HCT116 (cell line): ENCODE measurements around the gene TRAPPC14. TPM values are rescaled to one million over a fixed set of nuclear protein-coding genes. Genes with fewer than 3 reads are reported as not detected.

Experiments
- ATAC-seq: fragments of 200-7000 bp; cut with Tn5 transposase; 2 replicates; pipeline ENCODE4 v1.9.1; 2020; ENCODE audit warnings: mild to moderate bottlenecking, moderate library complexity
- BruUV-seq: library from RNA; stranded (reverse); fragments of 400-500 nt; replicated peaks from 2 replicates; lab custom pipeline; 2021; lab: Mats Ljungman, UMichigan
- CTCF ChIA-PET: fragments of 300-600 bp; sonication (Branson Sonifier 250); formaldehyde crosslinking; loops from one replicate; lab custom pipeline; 2021; ENCODE audit warnings: antibody characterized with exemption; lab: Charles Lee
- POLR2A ChIA-PET: fragments of 300-600, 350-600 bp; sonication (Branson Sonifier 250); formaldehyde crosslinking; loops from one replicate; lab custom pipeline; 2021; ENCODE audit warnings: antibody characterized with exemption; lab: Charles Lee
- RAD21 ChIA-PET, 2 experiments: fragments of 300-600 bp; sonication (Branson Sonifier 250); formaldehyde crosslinking; loops; one replicate each; lab custom pipeline; 2023; ENCODE audit warnings: low total read pairs in 2 of 2; ENCODE audit not compliant: uncharacterized antibody in 2 of 2, unreplicated experiment in 2 of 2, low non-redundant PET in 1 of 2; lab: Charles Lee
- DNase-seq: peaks from one replicate; pipeline ENCODE4 v3.0.0-alpha.2; 2010; ENCODE audit warnings: low read depth, low spot score
- H2AFZ ChIP-seq: fragments of 200-600 bp; shearing (Covaris generic), sonication (generic); 2 replicates; pipeline ENCODE4 v1.6.1; 2017; ENCODE audit warnings: low read depth, mixed run types, mixed read lengths, antibody characterized with exemption, low read length; ENCODE audit not compliant: poor library complexity, severe bottlenecking
- H3K27ac ChIP-seq: 2 replicates; pipeline ENCODE4 v1.5.1; 2012; ENCODE audit warnings: low read depth, low read length
- H3K27me3 ChIP-seq: fragments of 200-600 bp; sonication (generic); 2 replicates; pipeline ENCODE4 v1.6.1; 2016; ENCODE audit warnings: mixed run types, low read length, mixed read lengths; ENCODE audit not compliant: insufficient read depth
- H3K36me3 ChIP-seq, 2 experiments: fragments of 200-500 bp in 1 of 2; fragments of 200-600 bp in 1 of 2; sonication (Bioruptor generic) in 1 of 2; sonication (generic) in 1 of 2; 2 replicates each; pipeline versions ENCODE4 v1.5.1 to v1.6.1; 2014 to 2016; ENCODE audit warnings: low read length in 2 of 2, inconsistent platforms in 1 of 2, mixed read lengths in 1 of 2, mixed run types in 1 of 2; ENCODE audit not compliant: insufficient read depth in 2 of 2, control insufficient read depth in 1 of 2
- H3K4me1 ChIP-seq, 2 experiments: fragments of 200-600 bp in 1 of 2; sonication (generic) in 1 of 2; 2 replicates each; pipeline versions ENCODE4 v1.5.1 to v1.6.1; 2012 to 2017; ENCODE audit warnings: low read length in 2 of 2, inconsistent platforms in 1 of 2, mild to moderate bottlenecking in 1 of 2, mixed read lengths in 1 of 2, mixed run types in 1 of 2, moderate library complexity in 1 of 2; ENCODE audit not compliant: insufficient read depth in 2 of 2, control insufficient read depth in 1 of 2
- H3K4me2 ChIP-seq: fragments of 200-600 bp; sonication (generic); 2 replicates; pipeline ENCODE4 v1.6.1; 2017; ENCODE audit warnings: mixed run types, low read length, mixed read lengths
- H3K4me3 ChIP-seq, 2 experiments: fragments of 200-600 bp in 1 of 2; sonication (generic) in 1 of 2; replicated peaks in 1 of 2; 2 replicates each; pipeline ENCODE4 v1.5.1; 2011 to 2016; ENCODE audit warnings: low read length in 2 of 2, control low read depth in 1 of 2, low read depth in 1 of 2, mild to moderate bottlenecking in 1 of 2, mixed read lengths in 1 of 2, mixed run types in 1 of 2
- H3K79me2 ChIP-seq: fragments of 200-600 bp; sonication (generic); 2 replicates; pipeline ENCODE4 v1.6.1; 2017; ENCODE audit warnings: mild to moderate bottlenecking, mixed run types, low read length, moderate library complexity, mixed read lengths; ENCODE audit not compliant: insufficient read depth
- H3K9ac ChIP-seq: fragments of 200-600 bp; sonication (generic); 2 replicates; pipeline ENCODE4 v1.6.1; 2016; ENCODE audit warnings: low read length, mixed read lengths
- H3K9me2 ChIP-seq: fragments of 200-600 bp; sonication (generic), shearing (Covaris generic); 2 replicates; pipeline ENCODE4 v1.6.1; 2017; ENCODE audit warnings: mixed run types, mild to moderate bottlenecking, moderate library complexity; ENCODE audit not compliant: insufficient read depth
- H3K9me3 ChIP-seq, 2 experiments: fragments of 200-500 bp in 1 of 2; fragments of 200-600 bp in 1 of 2; sonication (Bioruptor generic) in 1 of 2; sonication (generic) in 1 of 2; 2 replicates each; pipeline ENCODE4 v1.6.1; 2014 to 2017; ENCODE audit warnings: low read length in 2 of 2, mixed read lengths in 2 of 2, inconsistent platforms in 1 of 2, low read depth in 1 of 2, mild to moderate bottlenecking in 1 of 2, mixed run types in 1 of 2, moderate library complexity in 1 of 2; ENCODE audit not compliant: control insufficient read depth in 1 of 2, insufficient read depth in 1 of 2
- H4K20me1 ChIP-seq: fragments of 200-600 bp; sonication (generic), shearing (Covaris generic); 2 replicates; pipeline ENCODE4 v1.6.1; 2017; ENCODE audit warnings: mixed run types, mild to moderate bottlenecking, moderate library complexity; ENCODE audit not compliant: insufficient read depth
- CBX3 ChIP-seq: IDR thresholded peaks from 2 replicates; pipeline ENCODE4 v1.6.1; 2012; ENCODE audit warnings: low read depth
- CEBPB ChIP-seq: IDR thresholded peaks from 2 replicates; pipeline ENCODE4 v1.6.1; 2012; ENCODE audit warnings: low read depth
- EGR1 ChIP-seq: IDR thresholded peaks from 2 replicates; pipeline ENCODE4 v1.6.1; 2012; ENCODE audit warnings: low read depth
- ELF1 ChIP-seq: IDR thresholded peaks from 2 replicates; pipeline ENCODE4 v1.6.1; 2012; ENCODE audit warnings: low read depth, borderline replicate concordance
- EZH2 ChIP-seq: fragments of 200-600 bp; sonication (generic); IDR thresholded peaks from 2 replicates; pipeline ENCODE4 v1.6.1; 2017; ENCODE audit warnings: antibody characterized with exemption, mixed run types
- FOSL1 ChIP-seq: IDR thresholded peaks from 2 replicates; pipeline ENCODE4 v1.6.1; 2012; ENCODE audit warnings: low read depth
- JUND ChIP-seq: IDR thresholded peaks from 2 replicates; pipeline ENCODE4 v1.6.1; 2012
- POLR2AphosphoS5 ChIP-seq: IDR thresholded peaks from 2 replicates; pipeline ENCODE4 v1.6.1; 2011; ENCODE audit warnings: mild to moderate bottlenecking, low read depth, low read length, moderate library complexity
- RAD21 ChIP-seq: IDR thresholded peaks from 2 replicates; pipeline ENCODE4 v1.6.1; 2012; ENCODE audit warnings: low read depth, mild to moderate bottlenecking
- SIN3A ChIP-seq: IDR thresholded peaks from 2 replicates; pipeline ENCODE4 v1.6.1; 2012; ENCODE audit warnings: low read depth
- SP1 ChIP-seq: IDR thresholded peaks from 2 replicates; pipeline ENCODE4 v1.6.1; 2012; ENCODE audit warnings: low read depth
- SRF ChIP-seq: IDR thresholded peaks from 2 replicates; pipeline ENCODE4 v1.6.1; 2012; ENCODE audit warnings: low read depth
- TCF7L2 ChIP-seq: IDR thresholded peaks from 2 replicates; pipeline ENCODE4 v1.7.0; 2011; ENCODE audit warnings: borderline replicate concordance, inconsistent platforms; ENCODE audit not compliant: insufficient read depth, insufficient read length; ENCODE audit errors: extremely low read depth
- YY1 ChIP-seq: IDR thresholded peaks from 2 replicates; pipeline ENCODE4 v1.6.1; 2011; ENCODE audit warnings: low read length, low read depth, moderate library complexity, mild to moderate bottlenecking; ENCODE audit not compliant: insufficient replicate concordance; ENCODE audit errors: extremely low read depth
- ZFX ChIP-seq: fragments of 450-650 bp; IDR thresholded peaks from 2 replicates; pipeline ENCODE4 v1.6.1; 2017
- ZNF274 ChIP-seq: fragments of 200-500 bp; sonication (Bioruptor generic); IDR thresholded peaks from 2 replicates; pipeline ENCODE4 v1.6.1; 2014; ENCODE audit warnings: mild to moderate bottlenecking, low read depth, low read length, inconsistent platforms
- intact Hi-C: fragments of 100-400 bp; cut with micrococcal nuclease; formaldehyde crosslinking; loops from 2 replicates; pipeline ENCODE4 v1.10.0; 2022
- total RNA-seq: library from RNA; stranded (reverse); gene quantifications from one replicate; pipeline ENCODE4 v1.2.1, GENCODE V29; 2021; ENCODE audit not compliant: unreplicated experiment
- TF ChIP-seq, protein P1 (sequence below): IDR thresholded peaks from 2 replicates; pipeline ENCODE4 v1.6.1; 2011; ENCODE audit warnings: mild to moderate bottlenecking, low read length, moderate library complexity; ENCODE audit not compliant: insufficient replicate concordance; ENCODE audit errors: extremely low read depth
- TF ChIP-seq, protein P2 (sequence below): IDR thresholded peaks from 2 replicates; pipeline ENCODE4 v1.6.1; 2012
- TF ChIP-seq, protein P3 (sequence below): IDR thresholded peaks from 2 replicates; pipeline ENCODE4 v1.6.1; 2012

Gene TRAPPC14
- total RNA-seq, 1 experiment from 2014 or later, result 23.2 TPM

DNA sequence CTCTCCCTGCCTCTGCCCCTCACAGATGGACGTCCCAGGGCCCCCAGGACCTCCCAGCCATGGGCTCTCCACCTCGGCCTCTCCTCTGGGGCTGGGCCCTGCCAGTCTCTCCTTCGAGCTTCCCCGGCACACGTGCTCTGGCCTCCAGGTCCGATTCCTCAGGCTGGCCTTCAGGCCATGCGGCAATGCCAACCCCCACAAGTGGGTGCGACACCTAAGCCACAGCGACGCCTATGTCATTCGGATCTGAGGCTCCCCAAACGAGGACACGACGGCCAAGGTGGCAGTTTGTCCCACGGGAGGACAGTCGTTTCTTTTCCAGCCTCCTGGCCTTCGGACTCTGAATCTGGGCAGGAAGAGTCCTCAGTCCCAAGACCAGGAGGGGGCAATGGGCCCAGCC, 51.9 kb downstream of the TRAPPC14 start:
- Histone ChIP-seq H3K79me2 (peaks cover 6% of the 10 kb centered on the region; the same call in 1 of the 2 replicates), H3K27ac (no peak overlapping the region), H3K4me3 (no peak overlapping the region), H3K9me3 (no peaks in the 10 kb centered on the region), H3K36me3 (peaks cover 2 to 22% of the 10 kb centered on the region in 2 experiments; a peak in 3 of 4 replicates), H3K9ac (no peak overlapping the region), H3K9me2 (no peaks in the 10 kb centered on the region), H3K27me3 (no peaks in the 10 kb centered on the region), H2AFZ (no peak overlapping the region), H3K4me1 (peaks cover 6 to 12% of the 10 kb centered on the region in 2 experiments; a peak in 3 of 4 replicates), H3K4me2 (no peak overlapping the region), H4K20me1 (no peaks in the 10 kb centered on the region)
- DNase-seq (no peak), ATAC-seq (no peak)
- intact Hi-C loops, result no loop called here
- ChIA-PET POLR2A (no interaction called here), RAD21 (no interaction called here), CTCF (no interaction called here)
- TF ChIP-seq RAD21, result no peak
- no peak for TF ChIP-seq JUND
- TF ChIP-seq SIN3A, result no peak
- TF ChIP-seq SP1, result no peak
- TF ChIP-seq YY1, result no peak
- TF ChIP-seq POLR2AphosphoS5, result no peak
- TF ChIP-seq EZH2, result no peak
- no peak for TF ChIP-seq SRF
- TF ChIP-seq, protein P1, sequence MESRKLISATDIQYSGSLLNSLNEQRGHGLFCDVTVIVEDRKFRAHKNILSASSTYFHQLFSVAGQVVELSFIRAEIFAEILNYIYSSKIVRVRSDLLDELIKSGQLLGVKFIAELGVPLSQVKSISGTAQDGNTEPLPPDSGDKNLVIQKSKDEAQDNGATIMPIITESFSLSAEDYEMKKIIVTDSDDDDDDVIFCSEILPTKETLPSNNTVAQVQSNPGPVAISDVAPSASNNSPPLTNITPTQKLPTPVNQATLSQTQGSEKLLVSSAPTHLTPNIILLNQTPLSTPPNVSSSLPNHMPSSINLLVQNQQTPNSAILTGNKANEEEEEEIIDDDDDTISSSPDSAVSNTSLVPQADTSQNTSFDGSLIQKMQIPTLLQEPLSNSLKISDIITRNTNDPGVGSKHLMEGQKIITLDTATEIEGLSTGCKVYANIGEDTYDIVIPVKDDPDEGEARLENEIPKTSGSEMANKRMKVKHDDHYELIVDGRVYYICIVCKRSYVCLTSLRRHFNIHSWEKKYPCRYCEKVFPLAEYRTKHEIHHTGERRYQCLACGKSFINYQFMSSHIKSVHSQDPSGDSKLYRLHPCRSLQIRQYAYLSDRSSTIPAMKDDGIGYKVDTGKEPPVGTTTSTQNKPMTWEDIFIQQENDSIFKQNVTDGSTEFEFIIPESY, result no peak
- TF ChIP-seq ZFX, result no peak
- TF ChIP-seq ELF1, result no peak
- no peak for TF ChIP-seq ZNF274
- TF ChIP-seq, protein P2, sequence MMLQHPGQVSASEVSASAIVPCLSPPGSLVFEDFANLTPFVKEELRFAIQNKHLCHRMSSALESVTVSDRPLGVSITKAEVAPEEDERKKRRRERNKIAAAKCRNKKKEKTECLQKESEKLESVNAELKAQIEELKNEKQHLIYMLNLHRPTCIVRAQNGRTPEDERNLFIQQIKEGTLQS, result no peak
- TF ChIP-seq TCF7L2, result no peak
- TF ChIP-seq, protein P3, sequence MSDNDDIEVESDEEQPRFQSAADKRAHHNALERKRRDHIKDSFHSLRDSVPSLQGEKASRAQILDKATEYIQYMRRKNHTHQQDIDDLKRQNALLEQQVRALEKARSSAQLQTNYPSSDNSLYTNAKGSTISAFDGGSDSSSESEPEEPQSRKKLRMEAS, result no peak
- TF ChIP-seq CEBPB, result no peak
- TF ChIP-seq FOSL1, result no peak
- no peak for TF ChIP-seq CBX3
- TF ChIP-seq EGR1, result no peak
- BruUV-seq, result no TSS peak
